HG03520 (cell line): ENCODE measurements around the gene DEPP1.

Experiments
- ATAC-seq: cut with Tn5 transposase; IDR thresholded peaks from one replicate; pipeline ENCODE4 v1.9.1; 2021; ENCODE audit warnings: mild to moderate bottlenecking, moderate library complexity; ENCODE audit not compliant: unreplicated experiment

The DEPP1 gene

GRCh38 chr10:44980309-44981171 is 1.9 kb upstream of the DEPP1 start:
- ATAC-seq, result no peak

- no peak for ATAC-seq
Observed at GRCh38 chr10:44979281-44980191, 927 bp upstream of the DEPP1 start.

- ATAC-seq, result no peak
Observed at GRCh38 chr10:44978213-44978569, 418 bp downstream of the DEPP1 start.

GRCh38 chr10:44977287-44978212 is 1.1 kb downstream of the DEPP1 start:
- no peak for ATAC-seq

GRCh38 chr10:44976352-44977198 is 2.0 kb downstream of the DEPP1 start:
- ATAC-seq, result no peak

GRCh38 chr10:44975431-44976331 is 2.9 kb downstream of the DEPP1 start:
- no peak for ATAC-seq

GRCh38 chr10:44974628-44975430 is 3.8 kb downstream of the DEPP1 start:
- ATAC-seq, result peak; percentile 80

- ATAC-seq, result no peak
Observed at GRCh38 chr10:44974082-44974627, 4.5 kb downstream of the DEPP1 start.

GRCh38 chr10:44973323-44974081 is 5.1 kb downstream of the DEPP1 start:
- no peak for ATAC-seq

GRCh38 chr10:44972874-44973306 is 5.7 kb downstream of the DEPP1 start:
- ATAC-seq, result no peak

- no peak for ATAC-seq
Observed at GRCh38 chr10:44971935-44972757, 6.5 kb downstream of the DEPP1 start.

GRCh38 chr10:44971434-44971833 is 7.2 kb downstream of the DEPP1 start:
- no peak for ATAC-seq

GRCh38 chr10:44970812-44971395 is 7.7 kb downstream of the DEPP1 start:
- no peak for ATAC-seq

GRCh38 chr10:44969854-44970253 is 8.8 kb downstream of the DEPP1 start:
- no peak for ATAC-seq

- no peak for ATAC-seq
Observed at GRCh38 chr10:44968500-44969400, 9.9 kb downstream of the DEPP1 start.
